ENCODE results near the gene CLCA2. TPM values are rescaled to one million over a fixed set of nuclear protein-coding genes. Genes with fewer than 3 reads are reported as not detected.
A peak's percentile ranks its signal among the peaks of the same experiment; 100 is the strongest.

Gene CLCA2
- total RNA-seq, 1 experiment from 2014 or later: not detected

DNA sequence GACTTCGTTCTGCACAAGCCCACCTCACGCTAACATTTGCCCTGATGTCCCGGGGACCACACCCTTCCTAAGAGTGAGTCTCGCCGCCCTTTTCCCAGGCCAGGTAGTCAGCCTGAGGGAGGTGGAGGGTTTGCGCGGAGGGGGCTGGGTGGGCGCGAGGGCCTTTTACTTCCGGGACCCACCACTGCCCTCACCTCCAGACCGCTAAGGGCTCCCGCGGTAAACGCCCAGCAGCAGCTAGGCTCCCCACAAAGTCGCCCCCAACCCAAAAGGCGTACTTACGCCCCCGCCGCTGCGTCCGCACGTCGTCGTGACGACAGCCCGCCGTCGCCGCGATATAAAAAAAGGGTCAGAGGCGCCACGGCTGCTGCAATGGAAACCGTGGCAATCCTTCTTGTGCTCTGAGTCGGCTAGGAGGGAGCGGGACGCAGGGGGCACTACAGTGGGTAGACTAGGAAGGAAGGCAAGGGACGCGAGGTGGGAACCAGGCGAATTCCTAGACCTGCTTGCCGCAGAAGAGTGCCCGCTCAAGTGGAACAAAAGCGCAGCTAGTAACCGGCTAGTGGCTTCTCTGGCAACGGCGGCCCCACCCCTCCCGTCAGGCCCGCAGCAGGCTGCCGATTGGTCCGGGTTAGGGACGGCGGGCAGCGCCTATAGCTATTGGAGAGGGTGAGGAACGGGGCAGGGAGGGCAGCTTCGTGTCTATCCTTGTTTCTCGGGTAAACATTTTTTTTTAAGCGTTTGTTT lies 28.0 kb upstream of the CLCA2 start, which contains the start of gene ODF2L:
ODF2L (minus strand) TSS at position 573 of the 747 bp plus-strand sequence. CDS start 9,296 bp downstream, outside the sequence.
- H3K4me2 ChIP-seq (ENCODE audit: insufficient read depth, insufficient read length, low read length): peak within 1 kb of the TSS; percentile 77
- H3K36me3 Mint-ChIP-seq (ENCODE audit: insufficient read depth in 1 of 3, low read depth in 3 of 3): peaks cover 0 to 10% (median 0%) of the 10 kb centered on the region in 3 experiments; a peak in 3 of 7 replicates
- H3K4ac ChIP-seq (ENCODE audit: low read depth, low read length): no peak within 1 kb of the TSS
- H3K9ac ChIP-seq (ENCODE audit: extremely low read depth, insufficient read length, low read length): peak within 1 kb of the TSS; percentile 73
- no peak within 1 kb of the TSS for H3T11ph ChIP-seq (ENCODE audit: low read length)
- no peak within 1 kb of the TSS for H3K56ac ChIP-seq (ENCODE audit: insufficient read length, low read depth, low read length)
- H3K23me2 ChIP-seq (ENCODE audit: insufficient read length, low read depth, low read length, poor library complexity, severe bottlenecking): peaks cover 3% of the 10 kb centered on the region
- H3K27me3 ChIP-seq (ENCODE audit: insufficient read depth, low read length): no peaks in the 10 kb centered on the region
- H4K20me1 ChIP-seq (ENCODE audit: control insufficient read depth, insufficient read depth, insufficient read length): no peaks in the 10 kb centered on the region
- H4K8ac ChIP-seq (replicated peaks; ENCODE audit: insufficient read length, low read depth, low read length): no peak within 1 kb of the TSS
- no peaks in the 10 kb centered on the region for H3K4me1 ChIP-seq (ENCODE audit: insufficient read depth, low read length)
- H3K79me1 ChIP-seq (ENCODE audit: insufficient read depth, low read depth, low read length, poor library complexity, severe bottlenecking): no peaks in the 10 kb centered on the region
- peak within 1 kb of the TSS; percentile 98 to 99 (median 98) for H3K27ac Mint-ChIP-seq
- H2BK120ac ChIP-seq (ENCODE audit: low read depth, low read length, poor library complexity, severe bottlenecking): no peak within 1 kb of the TSS
- H4K5ac ChIP-seq (ENCODE audit: insufficient read length, low read depth, low read length): no peak within 1 kb of the TSS
- no peak within 1 kb of the TSS for H2BK12ac ChIP-seq (ENCODE audit: insufficient read length, low read depth, low read length)
- peak; percentile 96 for DNase-seq
- peaks cover 14 to 16% of the 10 kb centered on the region in 2 experiments for H3K4me1 Mint-ChIP-seq
- peak within 1 kb of the TSS; percentile 96 for H3K14ac ChIP-seq (ENCODE audit: insufficient read depth, low read length)
- no peak within 1 kb of the TSS for H2BK15ac ChIP-seq (ENCODE audit: low read depth, low read length)
- H3K27ac ChIP-seq (ENCODE audit: insufficient read length, low read depth, low read length): peak within 1 kb of the TSS; percentile 64
- H3K9me3 Mint-ChIP-seq: peaks cover 0 to 2% of the 10 kb centered on the region in 2 experiments; a peak in 2 of 5 replicates
- no peak within 1 kb of the TSS for H2BK5ac ChIP-seq (ENCODE audit: insufficient read length, low read length)
- peak within 1 kb of the TSS; percentile 76 for H2AFZ ChIP-seq (ENCODE audit: low read length)
- no peak within 1 kb of the TSS for H2BK20ac ChIP-seq (ENCODE audit: low read depth, low read length, poor library complexity, severe bottlenecking)
- no CpG with 5 or more reads among the region's 56 CpGs for WGBS (ENCODE audit: extremely low coverage, insufficient read length, low lambda C conversion rate)
- H3K27me3 Mint-ChIP-seq (ENCODE audit: low read depth): peaks cover 4% of the 10 kb centered on the region; the same call in 1 of the 2 replicates
- no peaks in the 10 kb centered on the region for H3K79me2 ChIP-seq (ENCODE audit: insufficient read depth, low read length)
- no peak within 1 kb of the TSS for H2AK5ac ChIP-seq (ENCODE audit: insufficient read length, low read length)
- H4K91ac ChIP-seq (ENCODE audit: insufficient read length, low read depth, low read length): no peak within 1 kb of the TSS
- H3K4me3 Mint-ChIP-seq: peak within 1 kb of the TSS; percentile 93
- TF ChIP-seq, protein P1, sequence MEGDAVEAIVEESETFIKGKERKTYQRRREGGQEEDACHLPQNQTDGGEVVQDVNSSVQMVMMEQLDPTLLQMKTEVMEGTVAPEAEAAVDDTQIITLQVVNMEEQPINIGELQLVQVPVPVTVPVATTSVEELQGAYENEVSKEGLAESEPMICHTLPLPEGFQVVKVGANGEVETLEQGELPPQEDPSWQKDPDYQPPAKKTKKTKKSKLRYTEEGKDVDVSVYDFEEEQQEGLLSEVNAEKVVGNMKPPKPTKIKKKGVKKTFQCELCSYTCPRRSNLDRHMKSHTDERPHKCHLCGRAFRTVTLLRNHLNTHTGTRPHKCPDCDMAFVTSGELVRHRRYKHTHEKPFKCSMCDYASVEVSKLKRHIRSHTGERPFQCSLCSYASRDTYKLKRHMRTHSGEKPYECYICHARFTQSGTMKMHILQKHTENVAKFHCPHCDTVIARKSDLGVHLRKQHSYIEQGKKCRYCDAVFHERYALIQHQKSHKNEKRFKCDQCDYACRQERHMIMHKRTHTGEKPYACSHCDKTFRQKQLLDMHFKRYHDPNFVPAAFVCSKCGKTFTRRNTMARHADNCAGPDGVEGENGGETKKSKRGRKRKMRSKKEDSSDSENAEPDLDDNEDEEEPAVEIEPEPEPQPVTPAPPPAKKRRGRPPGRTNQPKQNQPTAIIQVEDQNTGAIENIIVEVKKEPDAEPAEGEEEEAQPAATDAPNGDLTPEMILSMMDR (conservative IDR thresholded peaks at IDR 0.05): no peak
- no peaks in the 10 kb centered on the region for H3K9me3 ChIP-seq (ENCODE audit: control insufficient read depth, low read depth, low read length)
- H3K23ac ChIP-seq (ENCODE audit: insufficient read length, low read depth, low read length): no peak within 1 kb of the TSS
- peak within 1 kb of the TSS; percentile 92 for H3K18ac ChIP-seq (ENCODE audit: insufficient read length, low read depth, low read length)

Data from H9 (cell line).